Renal pelvis (tissue), 12 donors: ENCODE data around the gene NEBL. TPM values are rescaled to one million over a fixed set of nuclear protein-coding genes. Genes with fewer than 3 reads are reported as not detected.
"Not testable (repeated sequence)": the region's sequence is repeated elsewhere in the genome, so short reads cannot be mapped to it uniquely, and the experiment has no call there.

ENCODE experiments used
- DNase-seq: peaks from one replicate; pipeline ENCODE4 v3.0.0-alpha.2; 2013
- long read RNA-seq, 16 experiments: transcript quantifications; one replicate each; lab custom pipeline, GENCODE V29; 2026
- polyA plus RNA-seq, 3 donors: library from polyadenylated mRNA; unstranded; fragments of 120-200 nt; gene quantifications; one replicate each; pipeline ENCODE4 v1.2.1, GENCODE V29; 2013; ENCODE audit not compliant: insufficient read length in 3 of 3

Gene NEBL
- polyA plus RNA-seq: 10 to 100 TPM; 74.8 to 92.3 (median 81.5) TPM
- long read RNA-seq, donor 1, transcript NEBL-203 (7 exons, 3,008 nt): major isoform, 14 of 15 reads
- long read RNA-seq, donor 1, partial matches to known transcripts: 0 of 15 reads
- long read RNA-seq, donor 1, other reads (novel, unspliced or antisense): 0 of 15 reads
- long read RNA-seq, donor 2, transcript NEBL-203 (7 exons, 3,008 nt): major isoform, 18 of 19 reads
- long read RNA-seq, donor 2, partial matches to known transcripts: 0 of 19 reads
- long read RNA-seq, donor 2, other reads (novel, unspliced or antisense): 0 of 19 reads
- long read RNA-seq, donor 3, transcript NEBL-203 (7 exons, 3,008 nt): major isoform, 16 of 16 reads
- long read RNA-seq, donor 3, partial matches to known transcripts: 0 of 16 reads
- long read RNA-seq, donor 3, other reads (novel, unspliced or antisense): 0 of 16 reads
- long read RNA-seq, donor 4, transcript NEBL-203 (7 exons, 3,008 nt): major isoform, 15 of 17 reads
- long read RNA-seq, donor 4, partial matches to known transcripts: 0 of 17 reads
- long read RNA-seq, donor 4, other reads (novel, unspliced or antisense): 0 of 17 reads
- long read RNA-seq, donor 5, transcript NEBL-203 (7 exons, 3,008 nt): major isoform, 14 of 14 reads
- long read RNA-seq, donor 5, partial matches to known transcripts: 0 of 14 reads
- long read RNA-seq, donor 5, other reads (novel, unspliced or antisense): 0 of 14 reads
- long read RNA-seq, donor 6, transcript NEBL-203 (7 exons, 3,008 nt): major isoform, 32 of 46 reads
- long read RNA-seq, donor 6, partial matches to known transcripts: 12 of 46 reads
- long read RNA-seq, donor 6, other reads (novel, unspliced or antisense): 0 of 46 reads
- long read RNA-seq, donor 7, transcript NEBL-203 (7 exons, 3,008 nt): major isoform, 32 of 40 reads
- long read RNA-seq, donor 7, partial matches to known transcripts: 8 of 40 reads
- long read RNA-seq, donor 7, other reads (novel, unspliced or antisense): 0 of 40 reads
- long read RNA-seq, donor 8, partial matches to known transcripts: 0 of 1 reads
- long read RNA-seq, donor 8, other reads (novel, unspliced or antisense): 0 of 1 reads
- long read RNA-seq, donor 9, transcript NEBL-203 (7 exons, 3,008 nt): major isoform, 37 of 37 reads
- long read RNA-seq, donor 9, partial matches to known transcripts: 0 of 37 reads
- long read RNA-seq, donor 9, other reads (novel, unspliced or antisense): 0 of 37 reads
- long read RNA-seq, donor 10, transcript NEBL-203 (7 exons, 3,008 nt): major isoform, 18 of 19 reads
- long read RNA-seq, donor 10, partial matches to known transcripts: 0 of 19 reads
- long read RNA-seq, donor 10, other reads (novel, unspliced or antisense): 0 of 19 reads
- long read RNA-seq, donor 11, transcript NEBL-203 (7 exons, 3,008 nt): major isoform, 27 of 27 reads
- long read RNA-seq, donor 11, partial matches to known transcripts: 0 of 27 reads
- long read RNA-seq, donor 11, other reads (novel, unspliced or antisense): 0 of 27 reads
- long read RNA-seq, donor 12, transcript NEBL-203 (7 exons, 3,008 nt): major isoform, 29 of 29 reads
- long read RNA-seq, donor 12, partial matches to known transcripts: 0 of 29 reads
- long read RNA-seq, donor 12, other reads (novel, unspliced or antisense): 0 of 29 reads
- long read RNA-seq, donor 13, transcript NEBL-203 (7 exons, 3,008 nt): major isoform, 14 of 19 reads
- long read RNA-seq, donor 13, partial matches to known transcripts: 5 of 19 reads
- long read RNA-seq, donor 13, other reads (novel, unspliced or antisense): 0 of 19 reads
- long read RNA-seq, donor 14: 0 reads
- long read RNA-seq, donor 15, transcript NEBL-203 (7 exons, 3,008 nt): major isoform, 23 of 23 reads
- long read RNA-seq, donor 15, partial matches to known transcripts: 0 of 23 reads
- long read RNA-seq, donor 15, other reads (novel, unspliced or antisense): 0 of 23 reads
- long read RNA-seq, donor 16, transcript NEBL-203 (7 exons, 3,008 nt): major isoform, 17 of 17 reads
- long read RNA-seq, donor 16, partial matches to known transcripts: 0 of 17 reads
- long read RNA-seq, donor 16, other reads (novel, unspliced or antisense): 0 of 17 reads

DNA sequence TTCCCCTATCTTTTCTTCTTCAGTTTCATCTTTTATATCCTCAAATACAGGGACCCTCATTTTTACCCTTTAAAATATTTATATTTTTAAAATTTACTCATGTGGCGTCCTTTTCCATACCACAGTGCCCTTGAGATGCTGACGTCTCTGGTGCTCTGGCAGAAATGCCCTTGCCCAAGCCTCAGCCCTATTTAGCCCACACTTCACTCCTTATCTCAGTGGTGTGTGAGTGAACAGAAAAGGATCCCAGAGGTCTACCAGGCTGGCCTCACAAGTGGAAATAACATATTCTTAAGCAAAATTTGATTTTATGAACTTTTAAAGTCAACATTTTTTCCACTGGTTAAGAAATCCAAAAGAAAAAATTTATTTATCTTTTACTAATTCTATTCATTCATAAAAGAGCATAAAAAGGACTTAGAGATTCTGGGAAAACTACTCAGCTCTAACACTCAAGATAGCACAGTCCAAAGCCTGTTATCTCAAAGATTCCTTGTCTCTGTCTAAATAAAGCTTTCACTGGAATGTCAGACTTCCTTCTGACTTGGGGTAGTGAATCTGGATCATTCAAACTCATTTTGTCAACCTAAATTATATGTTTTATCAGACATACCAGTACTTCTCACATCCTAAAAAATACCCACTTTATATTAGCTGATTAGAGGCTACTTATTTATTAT is at the start of gene NEBL:
Gene NEBL (minus strand): TSS at position 166 of the 680 bp plus-strand sequence. CDS start 106 bp downstream, at position 60.
- no peak for DNase-seq

- DNase-seq: no peak
Observed at GRCh38 chr10:20945546-20946332, 48.6 kb upstream of the NEBL start.

DNA sequence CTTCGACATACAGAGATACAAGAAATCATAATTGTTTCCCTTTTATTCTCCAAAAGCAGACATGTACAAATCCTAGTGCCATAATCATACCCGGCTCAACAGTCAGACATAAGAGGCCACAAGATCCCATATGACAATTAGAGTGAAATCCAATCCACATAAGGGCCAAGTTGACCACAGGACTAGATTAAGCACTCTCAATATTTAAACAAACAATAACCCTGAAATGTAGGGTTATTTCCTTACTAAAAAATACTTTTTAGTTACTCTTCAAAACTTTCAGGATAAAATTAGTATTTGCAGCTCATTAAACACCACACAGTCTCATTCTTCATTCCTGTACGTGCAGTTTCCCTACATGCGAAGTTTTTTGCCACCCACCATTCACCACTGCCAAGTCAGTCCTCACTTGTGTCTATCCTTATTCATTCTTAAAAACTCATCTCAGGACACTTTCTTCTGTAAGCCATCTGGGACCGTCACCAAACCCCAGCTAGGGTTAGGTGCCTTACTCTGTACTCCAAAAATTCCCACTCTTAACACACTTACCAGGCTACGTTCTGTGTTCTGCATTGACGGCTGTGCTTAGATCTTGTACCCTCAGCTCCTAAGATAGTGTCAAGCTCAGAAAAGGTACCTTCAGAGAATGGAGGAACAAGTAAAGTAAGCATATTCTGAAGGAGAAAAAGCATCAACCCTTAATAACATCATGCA is 47.8 kb upstream of the NEBL start:
- DNase-seq: no peak

- DNase-seq: not testable (repeated sequence)
Observed at GRCh38 chr10:20939414-20939813, 42.3 kb upstream of the NEBL start.

DNA sequence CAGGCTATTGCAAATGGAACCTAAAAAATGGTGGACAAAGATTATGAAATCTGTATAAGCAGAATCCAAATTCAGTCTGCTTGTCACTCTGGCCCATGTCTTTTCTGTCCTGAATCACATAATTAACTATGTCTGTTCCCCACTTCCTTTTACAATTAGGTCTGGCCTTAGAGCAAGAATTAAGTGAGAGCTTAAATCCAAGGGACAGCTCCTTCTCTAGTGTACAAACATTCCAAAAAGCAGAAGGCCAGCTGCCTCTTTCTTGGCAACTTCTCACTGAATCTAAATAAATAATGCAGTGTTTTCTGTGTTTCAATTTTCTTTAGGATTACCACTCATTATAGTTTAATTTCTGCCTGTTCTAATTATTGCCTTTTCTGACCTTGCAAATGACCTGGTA is 39.3 kb upstream of the NEBL start:
- DNase-seq: no peak

- no peak for DNase-seq
Observed at GRCh38 chr10:20935931-20936330, 38.8 kb upstream of the NEBL start.

DNA sequence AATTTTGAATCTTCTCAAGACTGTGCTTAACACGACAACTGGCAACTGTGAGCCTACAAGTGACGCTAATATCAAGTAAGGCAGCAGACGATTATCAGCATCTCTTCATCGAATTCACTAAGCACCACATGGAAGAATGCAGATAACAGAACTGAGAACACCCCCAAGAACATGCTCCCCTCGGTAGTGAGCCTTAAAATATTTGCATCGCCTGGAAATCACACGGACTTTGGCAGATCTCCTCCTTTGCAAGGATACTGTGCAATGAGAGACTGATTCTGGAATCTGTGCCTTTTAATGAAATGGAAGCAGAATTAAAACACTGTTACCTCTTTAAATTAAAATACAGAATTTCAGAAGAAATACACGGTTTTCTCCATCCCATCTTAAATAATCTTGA is 38.2 kb upstream of the NEBL start:
- no peak for DNase-seq

GRCh38 chr10:20933705-20934104 is 36.6 kb upstream of the NEBL start:
- DNase-seq: no peak

- DNase-seq: no peak
Observed at GRCh38 chr10:20932606-20933126, 35.6 kb upstream of the NEBL start.

GRCh38 chr10:20931156-20931795 is 34.2 kb upstream of the NEBL start:
- no peak for DNase-seq

DNA sequence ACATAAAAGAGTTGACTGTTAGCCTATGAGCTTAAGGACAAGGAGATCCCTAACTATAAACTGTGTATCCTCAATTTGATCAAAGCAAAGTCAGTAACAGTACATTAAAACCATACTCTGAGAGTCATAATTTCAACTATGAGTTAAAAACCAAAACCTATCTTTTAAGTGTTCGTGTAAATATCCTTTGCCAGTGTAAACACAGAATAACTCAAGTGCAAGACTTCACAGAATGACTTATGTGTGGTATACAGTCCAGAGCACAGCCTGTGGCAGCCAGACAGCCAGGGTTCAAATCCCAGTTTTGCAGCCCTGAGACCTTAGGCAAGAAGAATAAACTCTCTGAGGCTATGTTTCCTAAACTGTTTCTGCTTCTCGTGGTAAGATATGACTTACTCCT is 30.3 kb upstream of the NEBL start:
- DNase-seq: no peak

GRCh38 chr10:20922451-20922850 is 25.3 kb upstream of the NEBL start:
- DNase-seq: no peak

DNA sequence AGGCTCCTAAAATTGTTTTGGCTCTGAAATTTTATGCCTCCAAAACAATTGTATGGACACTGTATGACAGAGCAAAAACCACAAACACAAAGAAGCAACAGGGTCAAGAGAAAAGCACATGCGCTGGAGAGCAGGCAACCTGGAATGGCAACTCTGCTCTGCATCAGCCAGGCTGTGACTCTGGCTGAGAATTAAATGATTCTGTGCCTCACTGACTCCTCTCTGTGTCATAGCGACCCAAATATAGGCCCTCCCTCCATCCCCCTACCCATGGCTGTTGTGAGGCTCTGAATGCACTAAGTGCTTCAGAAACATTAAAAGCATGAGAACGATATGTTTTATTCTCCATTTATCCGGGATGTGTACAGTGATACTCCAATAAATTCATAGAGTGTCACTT is 24.9 kb upstream of the NEBL start:
- DNase-seq: no peak

GRCh38 chr10:20920061-20920460 is 22.9 kb upstream of the NEBL start:
- no peak for DNase-seq

GRCh38 chr10:20919481-20919880 is 22.4 kb upstream of the NEBL start:
- no peak for DNase-seq

DNA sequence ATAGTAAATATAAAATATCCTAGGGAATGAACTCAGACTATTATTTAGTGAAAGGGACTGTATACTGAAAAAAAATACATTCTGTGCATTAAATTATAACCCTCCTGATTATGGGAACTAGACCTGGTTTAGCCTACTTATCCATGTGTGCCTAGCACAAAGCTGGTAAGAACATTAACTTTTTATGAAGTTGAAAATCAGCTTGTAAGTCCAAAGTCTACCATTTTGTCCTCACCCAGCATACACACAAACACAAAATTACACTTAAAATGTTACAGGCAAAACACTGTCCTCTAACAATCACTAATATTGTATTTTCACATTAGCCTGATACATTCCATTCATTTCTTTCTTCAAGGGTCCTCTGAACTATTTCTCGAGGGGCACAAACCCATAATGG is 19.9 kb upstream of the NEBL start:
- no peak for DNase-seq

DNA sequence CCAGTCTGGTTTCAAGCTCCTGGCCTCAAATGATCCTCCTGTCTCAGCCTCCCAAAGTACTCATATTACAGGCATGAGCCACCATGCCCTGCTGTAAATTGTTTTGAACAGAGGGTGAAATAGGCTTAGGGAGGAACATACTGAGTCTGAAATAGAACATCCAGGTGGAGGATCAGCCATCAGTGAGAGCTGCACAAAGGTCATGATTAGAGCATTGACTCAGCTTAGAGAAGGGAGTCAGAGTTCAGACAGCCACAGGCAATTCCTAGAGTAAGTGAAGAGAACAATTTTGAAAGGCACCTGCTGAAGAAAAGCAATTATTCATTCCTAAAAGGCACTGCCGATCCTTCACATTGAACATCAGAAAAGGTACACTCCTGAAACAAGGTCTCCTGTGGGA is 15.9 kb upstream of the NEBL start:
- DNase-seq: no peak
